ENCODE results near the gene PGD.

DNA sequence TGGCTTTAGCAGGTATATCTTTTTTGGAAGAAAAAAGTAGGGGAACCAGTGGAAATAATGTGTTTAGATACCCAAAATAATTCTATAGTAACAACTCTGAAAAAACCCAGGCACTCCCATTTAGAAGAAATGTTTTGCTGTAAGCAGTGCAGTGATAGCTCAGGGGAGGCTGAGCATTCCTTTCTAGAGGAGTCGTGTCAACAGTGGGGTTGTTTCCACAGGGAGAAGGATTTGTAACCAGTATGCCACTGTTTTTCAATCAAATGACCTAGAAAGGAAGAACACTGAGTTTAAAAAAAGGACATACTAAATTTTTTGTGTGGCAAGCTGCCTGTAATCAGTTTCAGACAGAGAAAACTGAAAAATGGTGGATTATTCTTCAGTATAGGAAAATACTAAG lies 2.4 kb downstream of the PGD start:
- TF ChIP-seq POLR2A (IDR thresholded peaks at IDR 0.05), result no peak
- TF ChIP-seq, protein P1, sequence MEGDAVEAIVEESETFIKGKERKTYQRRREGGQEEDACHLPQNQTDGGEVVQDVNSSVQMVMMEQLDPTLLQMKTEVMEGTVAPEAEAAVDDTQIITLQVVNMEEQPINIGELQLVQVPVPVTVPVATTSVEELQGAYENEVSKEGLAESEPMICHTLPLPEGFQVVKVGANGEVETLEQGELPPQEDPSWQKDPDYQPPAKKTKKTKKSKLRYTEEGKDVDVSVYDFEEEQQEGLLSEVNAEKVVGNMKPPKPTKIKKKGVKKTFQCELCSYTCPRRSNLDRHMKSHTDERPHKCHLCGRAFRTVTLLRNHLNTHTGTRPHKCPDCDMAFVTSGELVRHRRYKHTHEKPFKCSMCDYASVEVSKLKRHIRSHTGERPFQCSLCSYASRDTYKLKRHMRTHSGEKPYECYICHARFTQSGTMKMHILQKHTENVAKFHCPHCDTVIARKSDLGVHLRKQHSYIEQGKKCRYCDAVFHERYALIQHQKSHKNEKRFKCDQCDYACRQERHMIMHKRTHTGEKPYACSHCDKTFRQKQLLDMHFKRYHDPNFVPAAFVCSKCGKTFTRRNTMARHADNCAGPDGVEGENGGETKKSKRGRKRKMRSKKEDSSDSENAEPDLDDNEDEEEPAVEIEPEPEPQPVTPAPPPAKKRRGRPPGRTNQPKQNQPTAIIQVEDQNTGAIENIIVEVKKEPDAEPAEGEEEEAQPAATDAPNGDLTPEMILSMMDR (IDR thresholded peaks at IDR 0.05), result no peak

Data from sigmoid colon (tissue), 3 donors.